ENCODE results near the gene SLC2A9. TPM values are rescaled to one million over a fixed set of nuclear protein-coding genes. Genes with fewer than 3 reads are reported as not detected.

SLC2A9 gene
- total and polyA plus RNA-seq, 8 donors: 0.61 to 35.3 (median 2.7) TPM

DNA sequence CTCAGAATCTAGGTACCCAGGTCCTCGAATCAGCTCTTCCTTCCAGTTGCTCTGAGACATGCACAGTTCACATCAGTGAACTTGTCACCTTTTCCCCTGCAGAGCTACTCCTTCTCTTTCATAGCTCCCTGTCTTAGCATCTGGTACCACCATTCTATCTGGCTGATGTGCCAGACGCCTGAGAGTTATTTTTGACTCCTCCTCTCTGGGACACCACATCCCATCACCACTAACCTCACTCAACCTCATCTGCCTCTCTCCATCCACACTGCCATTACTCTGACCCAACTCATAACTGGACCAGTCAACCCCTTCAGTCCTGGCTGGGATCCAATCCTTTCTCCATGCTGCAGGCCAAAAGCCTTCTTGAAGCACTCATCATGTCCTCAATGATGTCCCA lies 44.5 kb downstream of the SLC2A9 start:
- intact Hi-C loops (cut with DNase I; ENCODE audit: low total_unique reads): no loop called here
- Histone ChIP-seq H3K4me1 (no peaks in the 10 kb centered on the region), H3K27ac (no peak overlapping the region), H3K27me3 (no peaks in the 10 kb centered on the region), H3K36me3 (no peaks in the 10 kb centered on the region), H3K4me3 (no peak overlapping the region), H3K9me3 (no peaks in the 10 kb centered on the region)
- 77 to 93% (median 87%) methylated on average over 2 of the region's 2 CpGs for WGBS, 5 donors
- DNase-seq: no peak
- TF ChIP-seq POLR2AphosphoS5 (IDR thresholded peaks at IDR 0.05) (no peak), EP300 (IDR thresholded peaks at IDR 0.05) (no peak), POLR2A (IDR thresholded peaks at IDR 0.05) (no peak)
- TF ChIP-seq, protein P1, sequence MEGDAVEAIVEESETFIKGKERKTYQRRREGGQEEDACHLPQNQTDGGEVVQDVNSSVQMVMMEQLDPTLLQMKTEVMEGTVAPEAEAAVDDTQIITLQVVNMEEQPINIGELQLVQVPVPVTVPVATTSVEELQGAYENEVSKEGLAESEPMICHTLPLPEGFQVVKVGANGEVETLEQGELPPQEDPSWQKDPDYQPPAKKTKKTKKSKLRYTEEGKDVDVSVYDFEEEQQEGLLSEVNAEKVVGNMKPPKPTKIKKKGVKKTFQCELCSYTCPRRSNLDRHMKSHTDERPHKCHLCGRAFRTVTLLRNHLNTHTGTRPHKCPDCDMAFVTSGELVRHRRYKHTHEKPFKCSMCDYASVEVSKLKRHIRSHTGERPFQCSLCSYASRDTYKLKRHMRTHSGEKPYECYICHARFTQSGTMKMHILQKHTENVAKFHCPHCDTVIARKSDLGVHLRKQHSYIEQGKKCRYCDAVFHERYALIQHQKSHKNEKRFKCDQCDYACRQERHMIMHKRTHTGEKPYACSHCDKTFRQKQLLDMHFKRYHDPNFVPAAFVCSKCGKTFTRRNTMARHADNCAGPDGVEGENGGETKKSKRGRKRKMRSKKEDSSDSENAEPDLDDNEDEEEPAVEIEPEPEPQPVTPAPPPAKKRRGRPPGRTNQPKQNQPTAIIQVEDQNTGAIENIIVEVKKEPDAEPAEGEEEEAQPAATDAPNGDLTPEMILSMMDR (IDR thresholded peaks at IDR 0.05): no peak

- intact Hi-C loops (cut with DNase I; ENCODE audit: low total_unique reads): no loop called here
- H3K4me3 ChIP-seq: no peak overlapping the region
- H3K9me3 ChIP-seq: no peaks in the 10 kb centered on the region
- TF ChIP-seq, protein P1 (IDR thresholded peaks at IDR 0.05): no peak
- no peak overlapping the region for H3K27ac ChIP-seq
- WGBS, 5 donors: 78 to 88% (median 80%) methylated on average over 1 of the region's 1 CpG
- H3K4me1 ChIP-seq: no peaks in the 10 kb centered on the region
- no peaks in the 10 kb centered on the region for H3K27me3 ChIP-seq
- no peak for DNase-seq
- H3K36me3 ChIP-seq: no peaks in the 10 kb centered on the region
Observed at GRCh38 chr4:9976293-9976692, 45.0 kb downstream of the SLC2A9 start.

DNA sequence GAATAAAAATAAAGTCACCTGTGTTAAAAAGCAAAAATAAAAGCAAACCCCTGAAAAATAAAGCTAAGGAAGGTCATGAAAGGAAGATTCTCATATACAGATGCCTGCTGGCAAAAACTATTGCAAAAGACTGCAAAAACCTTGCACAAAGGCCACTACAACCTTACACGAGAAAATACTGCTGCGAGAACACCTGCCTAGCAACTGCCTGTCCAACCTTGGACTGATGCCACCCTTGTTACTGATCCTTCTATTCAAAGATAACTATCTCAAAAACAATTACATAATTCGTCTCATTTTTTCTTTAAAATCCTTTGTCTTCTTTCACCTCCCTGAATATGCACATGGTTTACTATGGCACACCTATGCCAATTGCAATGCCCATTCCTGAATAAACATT lies 49.6 kb downstream of the SLC2A9 start:
- WGBS, 5 donors: 75 to 85% (median 78%) methylated on average over 3 of the region's 3 CpGs
- Histone ChIP-seq H3K9me3 (no peaks in the 10 kb centered on the region), H3K36me3 (no peaks in the 10 kb centered on the region), H3K4me3 (no peak overlapping the region), H3K4me1 (no peaks in the 10 kb centered on the region), H3K27ac (no peak overlapping the region), H3K27me3 (no peaks in the 10 kb centered on the region)
- intact Hi-C loops (cut with DNase I; ENCODE audit: low total_unique reads): no loop called here
- TF ChIP-seq POLR2A (IDR thresholded peaks at IDR 0.05) (no peak), EP300 (IDR thresholded peaks at IDR 0.05) (no peak), POLR2AphosphoS5 (IDR thresholded peaks at IDR 0.05) (no peak)
- TF ChIP-seq, protein P1 (IDR thresholded peaks at IDR 0.05): no peak
- no peak for DNase-seq

DNA sequence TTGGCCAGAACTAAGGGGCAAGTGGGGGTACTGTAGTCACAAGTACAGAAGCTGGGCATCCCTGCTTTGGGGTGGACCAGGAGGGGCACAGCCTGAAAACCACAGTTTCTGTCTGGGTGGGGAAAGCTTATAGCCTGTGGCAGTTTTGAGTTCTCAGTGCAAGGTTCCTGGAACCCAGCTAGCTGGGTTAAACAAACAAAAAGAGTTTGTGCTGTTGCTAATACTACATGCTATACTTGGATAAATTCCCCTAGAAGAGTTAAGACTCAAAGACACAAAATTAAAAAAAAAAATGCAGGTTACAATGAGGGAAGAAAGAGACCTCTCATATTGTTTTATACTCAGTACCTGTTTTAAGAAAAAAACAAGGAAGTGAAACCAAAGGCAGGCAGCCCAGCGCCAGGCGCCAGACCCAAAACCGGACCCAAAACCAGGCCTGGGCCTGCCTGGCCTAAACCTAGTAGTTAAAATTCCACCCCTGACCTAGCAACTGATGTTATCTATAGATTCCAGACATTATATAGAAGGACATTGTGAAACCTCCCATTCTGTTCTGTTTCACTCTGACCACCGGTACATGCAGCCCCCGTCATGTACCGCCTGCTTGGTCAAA lies 50.8 kb downstream of the SLC2A9 start:
- H3K9me3 ChIP-seq: no peaks in the 10 kb centered on the region
- no peak overlapping the region for H3K4me3 ChIP-seq
- H3K27ac ChIP-seq: no peak overlapping the region
- 74 to 96% (median 92%) methylated on average over 6 of the region's 6 CpGs for WGBS, 5 donors
- no peak for TF ChIP-seq POLR2A (IDR thresholded peaks at IDR 0.05)
- intact Hi-C loops (cut with DNase I; ENCODE audit: low total_unique reads): no loop called here
- H3K36me3 ChIP-seq: no peaks in the 10 kb centered on the region
- H3K4me1 ChIP-seq: no peaks in the 10 kb centered on the region
- DNase-seq: no peak
- no peaks in the 10 kb centered on the region for H3K27me3 ChIP-seq

GRCh38 chr4:9969526-9970398 lies 51.5 kb downstream of the SLC2A9 start:
- 86 to 95% (median 89%) methylated on average over 7 of the region's 7 CpGs for WGBS, 5 donors

More at GRCh38 chr4:9969526-9970398, 51.5 kb downstream of the SLC2A9 start:
- H3K36me3 ChIP-seq: no peaks in the 10 kb centered on the region
- DNase-seq: no peak
- H3K9me3 ChIP-seq: no peaks in the 10 kb centered on the region
- intact Hi-C loops (cut with DNase I; ENCODE audit: low total_unique reads): no loop called here
- H3K4me3 ChIP-seq: no peak overlapping the region
- H3K4me1 ChIP-seq: no peaks in the 10 kb centered on the region
- no peaks in the 10 kb centered on the region for H3K27me3 ChIP-seq
- no peak overlapping the region for H3K27ac ChIP-seq
- TF ChIP-seq POLR2AphosphoS5 (IDR thresholded peaks at IDR 0.05): no peak
- no peak for TF ChIP-seq POLR2A (IDR thresholded peaks at IDR 0.05)
- TF ChIP-seq, protein P1 (IDR thresholded peaks at IDR 0.05): no peak
- no peak for TF ChIP-seq EP300 (IDR thresholded peaks at IDR 0.05)

Data from stomach (tissue), 9 donors.